Adrenal gland (tissue), 12 donors: ENCODE data around the gene PPP2R5C. TPM values are rescaled to one million over a fixed set of nuclear protein-coding genes. Genes with fewer than 3 reads are reported as not detected.

Experiments used
- DNase-seq, 7 donors: peaks; one replicate each; pipeline ENCODE4 v3.0.0-alpha.2; 2019 to 2020
- H3K27ac ChIP-seq, 5 donors: fragments of 200-600 bp; sonication (generic) in 4 of 5; 1 replicate in 3 of 5; 2 replicates in 2 of 5; pipeline versions ENCODE4 v1.5.1 to v1.8.0; 2016 to 2020; ENCODE audit warnings: mild to moderate bottlenecking in 1 of 5
- H3K27me3 ChIP-seq: fragments of 200-600 bp; 2 replicates; pipeline ENCODE4 v1.8.0; 2021
- H3K36me3 ChIP-seq, 2 donors: fragments of 200-600 bp; replicated peaks in 1 of 2; 1 replicate in 1 of 2; 2 replicates in 1 of 2; pipeline versions ENCODE4 v1.5.1 to v1.8.0; 2018 to 2022
- H3K4me1 ChIP-seq, 2 donors: fragments of 200-600 bp; replicated peaks in 1 of 2; 1 replicate in 1 of 2; 2 replicates in 1 of 2; pipeline versions ENCODE4 v1.5.1 to v1.8.0; 2018 to 2021
- H3K4me3 ChIP-seq, 4 donors: fragments of 200-600 bp; sonication (generic) in 3 of 4; one replicate each; pipeline ENCODE4 v1.5.1; 2016 to 2018
- H3K9me3 ChIP-seq, 3 donors: fragments of 200-600 bp; sonication (generic) in 1 of 3; replicated peaks in 1 of 3; 1 replicate in 2 of 3; 2 replicates in 1 of 3; pipeline versions ENCODE4 v1.5.1 to v1.8.0; 2016 to 2021
- POLR2A ChIP-seq, 2 donors: fragments of 450-650 bp; IDR thresholded peaks; one replicate each; pipeline ENCODE4 v1.6.1; 2017; ENCODE audit warnings: antibody characterized with exemption in 2 of 2, mild to moderate bottlenecking in 2 of 2, moderate library complexity in 1 of 2
- WGBS, 4 donors: extraction: QIAGEN DNeasy Blood & Tissue Kit in 2 of 4; methylation state at CpG; one replicate each; pipeline versions ENCODE4 v1.1.5 to v1.1.7; 2013 to 2017; 5-methylcytosine and 5-hydroxymethylcytosine counted together
- intact Hi-C, 2 donors: fragments of 100-400 bp; cut with DNase I; formaldehyde crosslinking; loops; one replicate each; pipeline versions ENCODE4 v1.14.1 to v1.15.0; 2022 to 2023
- polyA plus RNA-seq, 3 donors: library from polyadenylated mRNA; stranded (reverse); fragments of 200-250 nt in 2 of 3; fragments of 350-450 nt in 1 of 3; fragmentation: Illumina TruSeq in 1 of 3; extraction: RNeasy Lipid Tissue Mini Kit (QIAGEN cat#74804) in 1 of 3; gene quantifications; one replicate each; pipeline ENCODE4 v1.2.3, GENCODE V29; 2013 to 2014
- total RNA-seq, 9 donors: library from RNA; depleted of rRNA in 4 of 9; stranded (reverse); fragments of >200 nt in 4 of 9; fragments of 120-200 nt in 1 of 9; fragmentation: NEBNext Ultra II Directional in 1 of 9; extraction: Animal tissue kit (Norgen Biotek cat#: 25700) in 1 of 9; gene quantifications; one replicate each; pipeline versions ENCODE4 v1.1.0 to v1.2.4, GENCODE V29; 2013 to 2023
- TF ChIP-seq, protein P1 (sequence below), 6 experiments: fragments of 450-650 bp in 4 of 6; fragments of 200-600 bp in 2 of 6; sonication (generic) in 1 of 6; IDR thresholded peaks; 1 replicate in 5 of 6; 2 replicates in 1 of 6; pipeline versions ENCODE4 v1.5.1 to v1.8.0; 2016 to 2021; ENCODE audit warnings: antibody characterized with exemption in 6 of 6, mild to moderate bottlenecking in 2 of 6, moderate library complexity in 1 of 6
- donor health status: healthy with polysubstance abuse.
- donor health status: Bipolar disorder and iron deficiency.
- donor health status: DM: yes; HTN: yes; CAD: no.
- donor health status: DM: no; HTN: no; CAD: no.
- donor health status: DM: no; HTN: no; CAD: no.
- donor health status: DM: yes; HTN: yes; CAD: no.

PPP2R5C gene
- total and polyA plus RNA-seq, 12 donors: 66.5 to 216 (median 134) TPM

DNA sequence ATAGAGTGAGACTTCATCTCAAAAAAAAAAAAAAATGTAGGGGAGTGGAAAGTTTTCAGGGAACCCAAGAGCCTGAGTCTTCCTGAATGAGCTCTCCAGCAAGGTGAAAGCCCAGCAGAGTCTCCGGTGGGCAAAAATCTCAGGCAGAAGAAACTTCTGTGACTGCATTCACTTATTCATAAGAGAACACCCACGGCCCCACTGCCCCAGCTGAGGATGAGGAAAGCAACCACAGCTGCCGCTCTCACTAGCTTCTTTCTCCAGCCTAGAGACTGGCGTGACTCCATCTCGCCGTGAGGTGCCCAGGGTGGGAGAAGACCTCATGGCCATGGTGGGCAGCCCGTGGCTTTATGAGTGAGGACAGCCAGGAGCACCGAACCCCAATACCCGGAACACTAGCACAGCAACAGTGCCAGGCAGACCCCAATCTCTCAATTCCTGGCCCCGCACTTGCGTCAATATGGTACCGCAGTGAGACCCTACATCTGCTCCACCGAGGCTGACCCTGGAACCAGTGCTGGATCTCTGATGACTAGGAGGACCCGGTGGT lies 173.2 kb downstream of the PPP2R5C start:
- Histone ChIP-seq H3K27ac (no peak overlapping the region), H3K36me3 (no peaks in the 10 kb centered on the region), H3K9me3 (no peaks in the 10 kb centered on the region), H3K27me3 (peaks cover 6% of the 10 kb centered on the region), H3K4me1 (peaks cover 0 to 5% of the 10 kb centered on the region in 2 donors), H3K4me3 (no peak overlapping the region)
- intact Hi-C loops: no loop called here
- WGBS, 4 donors: 84 to 92% (median 88%) methylated on average over 8 to 14 of the region's 14 CpGs
- peak in 2 of 7 donors; percentile 10 to 15 for DNase-seq
- TF ChIP-seq, protein P1, sequence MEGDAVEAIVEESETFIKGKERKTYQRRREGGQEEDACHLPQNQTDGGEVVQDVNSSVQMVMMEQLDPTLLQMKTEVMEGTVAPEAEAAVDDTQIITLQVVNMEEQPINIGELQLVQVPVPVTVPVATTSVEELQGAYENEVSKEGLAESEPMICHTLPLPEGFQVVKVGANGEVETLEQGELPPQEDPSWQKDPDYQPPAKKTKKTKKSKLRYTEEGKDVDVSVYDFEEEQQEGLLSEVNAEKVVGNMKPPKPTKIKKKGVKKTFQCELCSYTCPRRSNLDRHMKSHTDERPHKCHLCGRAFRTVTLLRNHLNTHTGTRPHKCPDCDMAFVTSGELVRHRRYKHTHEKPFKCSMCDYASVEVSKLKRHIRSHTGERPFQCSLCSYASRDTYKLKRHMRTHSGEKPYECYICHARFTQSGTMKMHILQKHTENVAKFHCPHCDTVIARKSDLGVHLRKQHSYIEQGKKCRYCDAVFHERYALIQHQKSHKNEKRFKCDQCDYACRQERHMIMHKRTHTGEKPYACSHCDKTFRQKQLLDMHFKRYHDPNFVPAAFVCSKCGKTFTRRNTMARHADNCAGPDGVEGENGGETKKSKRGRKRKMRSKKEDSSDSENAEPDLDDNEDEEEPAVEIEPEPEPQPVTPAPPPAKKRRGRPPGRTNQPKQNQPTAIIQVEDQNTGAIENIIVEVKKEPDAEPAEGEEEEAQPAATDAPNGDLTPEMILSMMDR (IDR thresholded peaks at IDR 0.05): no peak
- TF ChIP-seq POLR2A (IDR thresholded peaks at IDR 0.05): no peak

DNA sequence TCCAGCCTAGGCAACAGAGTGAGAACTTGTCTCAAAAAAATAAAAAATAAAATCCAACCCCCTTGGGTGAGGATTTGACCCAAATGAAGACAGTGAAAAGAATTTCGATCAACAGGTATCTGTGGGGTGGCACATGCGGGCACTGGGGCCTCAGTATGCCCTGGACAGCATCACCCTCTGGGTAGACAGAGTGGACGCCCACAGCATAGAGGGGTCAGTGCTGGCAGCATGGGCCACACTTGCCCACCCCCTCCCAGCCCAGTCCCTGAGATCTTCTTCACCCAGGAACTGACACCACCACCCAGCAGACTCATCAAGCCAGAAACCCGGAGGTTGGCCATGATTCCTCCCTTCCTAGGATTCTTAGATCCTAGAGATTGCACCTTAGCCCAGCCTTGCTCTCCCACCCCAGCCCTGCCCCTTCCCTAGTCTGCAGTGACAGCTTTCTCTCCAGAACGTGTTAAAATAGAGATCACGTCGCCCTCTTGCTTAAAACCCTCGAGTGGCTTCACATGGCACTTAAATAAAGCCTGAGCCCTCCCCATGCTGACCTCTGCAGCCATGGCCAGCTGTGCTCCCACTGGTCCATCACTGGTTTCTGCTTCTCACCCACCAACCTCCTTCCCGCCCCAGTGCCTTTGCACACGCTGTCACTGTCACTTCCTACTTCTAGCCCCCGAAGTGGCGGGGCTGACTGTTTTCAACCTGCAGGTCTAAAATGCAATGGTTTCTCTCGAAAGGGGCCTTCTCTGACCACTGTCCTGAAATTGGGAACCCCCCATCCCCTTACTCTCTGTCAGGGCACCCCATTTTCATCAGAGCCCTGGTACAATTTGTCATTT lies 176.6 kb downstream of the PPP2R5C start:
- no peak overlapping the region for H3K27ac ChIP-seq
- intact Hi-C loops: no loop called here
- peaks cover 6% of the 10 kb centered on the region for H3K27me3 ChIP-seq
- DNase-seq: no peak
- no peak overlapping the region for H3K4me3 ChIP-seq
- no peaks in the 10 kb centered on the region for H3K9me3 ChIP-seq
- WGBS, 4 donors: 60 to 67% (median 62%) methylated on average over 11 to 13 of the region's 13 CpGs
- H3K36me3 ChIP-seq: no peaks in the 10 kb centered on the region
- TF ChIP-seq, protein P1 (IDR thresholded peaks at IDR 0.05): no peak
- TF ChIP-seq POLR2A (IDR thresholded peaks at IDR 0.05): no peak
- H3K4me1 ChIP-seq: peaks cover 0 to 2% of the 10 kb centered on the region in 2 donors

DNA sequence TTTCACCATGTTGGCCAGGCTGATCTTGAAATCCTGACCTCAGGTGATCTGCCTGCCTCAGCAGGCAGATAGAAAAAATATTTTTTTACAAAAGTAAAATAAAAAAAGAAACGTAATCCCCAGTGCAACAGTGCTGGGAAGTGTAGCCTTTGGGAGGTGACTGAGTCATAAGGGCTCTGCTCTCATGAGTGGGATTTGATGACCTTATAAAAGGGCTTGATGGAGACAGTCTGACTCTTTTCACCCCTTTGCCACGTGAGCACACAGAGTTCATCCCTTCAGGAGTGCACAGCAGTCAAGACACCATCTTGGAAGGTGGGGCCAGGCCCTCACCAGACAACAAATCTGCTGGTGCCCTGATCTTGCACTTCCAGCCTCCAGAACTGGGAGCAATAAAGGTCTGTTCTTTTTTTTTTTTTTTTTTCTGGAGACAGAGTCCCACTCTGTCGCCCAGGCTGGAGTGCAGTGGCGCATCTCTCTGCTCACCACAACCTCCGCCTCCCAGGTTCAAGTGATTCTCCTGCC lies 178.2 kb downstream of the PPP2R5C start:
- H3K4me1 ChIP-seq: no peaks in the 10 kb centered on the region
- TF ChIP-seq, protein P1 (IDR thresholded peaks at IDR 0.05): no peak
- no peak for TF ChIP-seq POLR2A (IDR thresholded peaks at IDR 0.05)
- no peaks in the 10 kb centered on the region for H3K36me3 ChIP-seq
- intact Hi-C loops: no loop called here
- WGBS, 4 donors: 65 to 75% (median 69%) methylated on average over 5 of the region's 5 CpGs
- no peak overlapping the region for H3K27ac ChIP-seq
- no peak overlapping the region for H3K4me3 ChIP-seq
- no peak for DNase-seq
- no peaks in the 10 kb centered on the region for H3K9me3 ChIP-seq
- H3K27me3 ChIP-seq: peaks cover 6% of the 10 kb centered on the region

DNA sequence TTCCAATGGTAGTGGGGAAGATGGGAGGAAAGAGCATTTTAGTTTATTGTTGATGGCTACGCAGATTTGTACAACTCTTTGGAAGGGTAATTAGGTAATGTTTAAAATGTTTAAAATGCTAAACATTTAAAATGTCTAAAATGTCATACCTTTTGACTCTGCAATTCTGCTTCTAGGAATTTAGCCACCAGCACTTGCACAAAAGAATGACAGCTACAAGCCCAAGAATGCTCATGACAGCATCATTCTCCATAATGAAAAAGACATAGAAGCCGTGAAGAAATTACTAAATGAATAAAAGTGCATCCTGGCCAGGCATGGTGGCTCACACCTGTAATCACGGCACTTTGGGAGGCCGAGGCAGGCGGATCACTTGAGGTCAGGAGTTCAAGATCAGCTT lies 182.9 kb downstream of the PPP2R5C start:
- no peaks in the 10 kb centered on the region for H3K9me3 ChIP-seq
- no peaks in the 10 kb centered on the region for H3K27me3 ChIP-seq
- no peak for TF ChIP-seq POLR2A (IDR thresholded peaks at IDR 0.05)
- TF ChIP-seq, protein P1 (IDR thresholded peaks at IDR 0.05): no peak
- H3K36me3 ChIP-seq: no peaks in the 10 kb centered on the region
- peaks cover 11 to 12% of the 10 kb centered on the region in 2 donors for H3K4me1 ChIP-seq
- intact Hi-C loops: no loop called here
- H3K27ac ChIP-seq: no peak overlapping the region
- no peak overlapping the region for H3K4me3 ChIP-seq
- no peak for DNase-seq
- 53 to 67% (median 65%) methylated on average over 5 of the region's 5 CpGs for WGBS, 4 donors
